Esophagus muscularis mucosa (tissue), 4 donors: ENCODE data around the gene PPP3CB. TPM values are rescaled to one million over a fixed set of nuclear protein-coding genes. Genes with fewer than 3 reads are reported as not detected.

Source experiments
- DNase-seq: peaks from one replicate; pipeline ENCODE4 v3.0.0-alpha.2; 2017; ENCODE audit errors: extremely low spot score
- H3K27ac ChIP-seq, 4 donors: fragments of 200-600 bp; sonication (generic); replicated peaks in 1 of 4; 1 replicate in 3 of 4; 2 replicates in 1 of 4; pipeline ENCODE4 v1.5.1; 2016 to 2019; ENCODE audit warnings: mild to moderate bottlenecking in 1 of 4
- H3K27me3 ChIP-seq, 4 donors: fragments of 200-600 bp; sonication (generic); one replicate each; pipeline versions ENCODE4 v1.5.1 to v1.6.0; 2016 to 2019
- H3K36me3 ChIP-seq, 4 donors: fragments of 200-600 bp; sonication (generic); one replicate each; pipeline ENCODE4 v1.5.1; 2016 to 2019
- H3K4me1 ChIP-seq, 4 donors: fragments of 200-600 bp; sonication (generic); one replicate each; pipeline ENCODE4 v1.5.1; 2016 to 2019
- H3K4me3 ChIP-seq, 4 donors: fragments of 200-600 bp; sonication (generic); 1 replicate in 2 of 4; 2 replicates in 2 of 4; pipeline ENCODE4 v1.5.1; 2016 to 2019; ENCODE audit warnings: mild to moderate bottlenecking in 4 of 4, moderate library complexity in 1 of 4
- H3K9me3 ChIP-seq, 4 donors: fragments of 200-600 bp; sonication (generic); 1 replicate in 3 of 4; 2 replicates in 1 of 4; pipeline ENCODE4 v1.5.1; 2016 to 2019
- EP300 ChIP-seq: sonication (generic); formaldehyde crosslinking; IDR thresholded peaks from one replicate; pipeline ENCODE4 v1.6.1; 2017; ENCODE audit warnings: antibody characterized with exemption
- POLR2A ChIP-seq: fragments of 450-650 bp; IDR thresholded peaks from one replicate; pipeline ENCODE4 v1.6.1; 2017; ENCODE audit warnings: antibody characterized with exemption, moderate library complexity, mild to moderate bottlenecking, low read depth
- POLR2AphosphoS5 ChIP-seq, 2 donors: sonication (generic); formaldehyde crosslinking; IDR thresholded peaks; one replicate each; pipeline ENCODE4 v1.6.1; 2017; ENCODE audit warnings: antibody characterized with exemption in 2 of 2
- WGBS: methylation state at CpG from one replicate; pipeline ENCODE4 v1.1.5; 2018; 5-methylcytosine and 5-hydroxymethylcytosine counted together
- intact Hi-C: fragments of 100-400 bp; cut with DNase I; formaldehyde crosslinking; loops from one replicate; pipeline ENCODE4 v1.15.1; 2023
- total RNA-seq, 4 donors: library from RNA; depleted of rRNA; stranded (reverse); fragments of >200 nt; gene quantifications; one replicate each; pipeline versions ENCODE4 v1.1.0 to v1.2.1, GENCODE V29; 2016
- TF ChIP-seq, protein P1 (sequence below), 3 experiments: fragments of 200-600 bp in 2 of 3; fragments of 450-650 bp in 1 of 3; sonication (generic) in 2 of 3; IDR thresholded peaks; one replicate each; pipeline ENCODE4 v1.5.1; 2017 to 2019; ENCODE audit warnings: antibody characterized with exemption in 3 of 3, mild to moderate bottlenecking in 2 of 3, moderate library complexity in 1 of 3

PPP3CB gene
- total RNA-seq, 4 donors from 2014 or later = 67.1 to 106 (median 71.6) TPM

DNA sequence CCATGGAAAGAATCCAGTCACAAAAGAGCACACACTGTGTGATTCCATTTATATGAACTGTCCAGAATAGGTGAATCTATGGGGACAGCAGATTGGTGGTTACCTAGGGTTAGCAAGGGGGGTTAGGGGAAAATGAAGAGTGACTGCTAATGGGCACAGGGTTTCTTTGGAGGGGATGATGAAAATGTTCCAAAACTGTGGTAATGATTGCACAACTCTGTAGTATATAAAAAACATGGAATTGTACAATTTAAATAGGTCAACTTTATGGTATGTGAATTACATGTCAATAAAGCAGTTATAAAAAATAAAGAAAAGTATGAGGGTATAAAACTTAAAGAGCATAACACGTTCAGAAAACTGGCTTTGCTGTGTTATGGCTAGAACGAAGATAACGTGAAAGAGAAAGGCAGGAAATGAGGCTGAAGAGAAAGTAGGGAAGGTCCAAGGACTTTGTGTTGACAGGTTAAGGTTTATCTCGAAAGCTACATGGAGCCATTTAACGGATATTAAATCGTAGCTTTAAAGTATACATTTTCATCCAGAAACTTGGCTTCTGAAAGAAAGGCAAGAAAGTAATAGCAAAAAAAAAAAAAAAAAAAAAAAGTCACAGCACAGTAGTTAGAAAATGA, 36.0 kb downstream of the PPP3CB start:
- 83% methylated on average over 6 of the region's 6 CpGs for WGBS
- Histone ChIP-seq H3K4me1 (no peaks in the 10 kb centered on the region), H3K4me3 (no peak overlapping the region), H3K27me3 (no peaks in the 10 kb centered on the region), H3K36me3 (peaks cover 0 to 61% (median 26%) of the 10 kb centered on the region in 4 donors), H3K9me3 (no peaks in the 10 kb centered on the region), H3K27ac (no peak overlapping the region)
- intact Hi-C loops = loop anchor here (5.0 kb wide), 1 partner anchor 33 kb away; no protein-coding TSS in a partner anchor
- TF ChIP-seq, protein P1, sequence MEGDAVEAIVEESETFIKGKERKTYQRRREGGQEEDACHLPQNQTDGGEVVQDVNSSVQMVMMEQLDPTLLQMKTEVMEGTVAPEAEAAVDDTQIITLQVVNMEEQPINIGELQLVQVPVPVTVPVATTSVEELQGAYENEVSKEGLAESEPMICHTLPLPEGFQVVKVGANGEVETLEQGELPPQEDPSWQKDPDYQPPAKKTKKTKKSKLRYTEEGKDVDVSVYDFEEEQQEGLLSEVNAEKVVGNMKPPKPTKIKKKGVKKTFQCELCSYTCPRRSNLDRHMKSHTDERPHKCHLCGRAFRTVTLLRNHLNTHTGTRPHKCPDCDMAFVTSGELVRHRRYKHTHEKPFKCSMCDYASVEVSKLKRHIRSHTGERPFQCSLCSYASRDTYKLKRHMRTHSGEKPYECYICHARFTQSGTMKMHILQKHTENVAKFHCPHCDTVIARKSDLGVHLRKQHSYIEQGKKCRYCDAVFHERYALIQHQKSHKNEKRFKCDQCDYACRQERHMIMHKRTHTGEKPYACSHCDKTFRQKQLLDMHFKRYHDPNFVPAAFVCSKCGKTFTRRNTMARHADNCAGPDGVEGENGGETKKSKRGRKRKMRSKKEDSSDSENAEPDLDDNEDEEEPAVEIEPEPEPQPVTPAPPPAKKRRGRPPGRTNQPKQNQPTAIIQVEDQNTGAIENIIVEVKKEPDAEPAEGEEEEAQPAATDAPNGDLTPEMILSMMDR (IDR thresholded peaks at IDR 0.05) = no peak
- TF ChIP-seq EP300 (no peak), POLR2A (no peak), POLR2AphosphoS5 (IDR thresholded peaks at IDR 0.05) (no peak)
- DNase-seq = no peak

- Histone ChIP-seq H3K4me3 (no peak overlapping the region), H3K36me3 (peaks cover 22 to 71% (median 32%) of the 10 kb centered on the region in 4 donors), H3K4me1 (no peaks in the 10 kb centered on the region), H3K27me3 (no peaks in the 10 kb centered on the region), H3K27ac (no peak overlapping the region), H3K9me3 (no peaks in the 10 kb centered on the region)
- 95% methylated on average over 2 of the region's 2 CpGs for WGBS
- TF ChIP-seq POLR2A (no peak), POLR2AphosphoS5 (IDR thresholded peaks at IDR 0.05) (no peak), EP300 (no peak)
- TF ChIP-seq, protein P1 (IDR thresholded peaks at IDR 0.05) = no peak
- intact Hi-C loops = loop anchor here (5.0 kb wide), 1 partner anchor 36 kb away; no protein-coding TSS in a partner anchor
- DNase-seq = no peak
Observed at GRCh38 chr10:73456187-73456890, 39.5 kb downstream of the PPP3CB start.

DNA sequence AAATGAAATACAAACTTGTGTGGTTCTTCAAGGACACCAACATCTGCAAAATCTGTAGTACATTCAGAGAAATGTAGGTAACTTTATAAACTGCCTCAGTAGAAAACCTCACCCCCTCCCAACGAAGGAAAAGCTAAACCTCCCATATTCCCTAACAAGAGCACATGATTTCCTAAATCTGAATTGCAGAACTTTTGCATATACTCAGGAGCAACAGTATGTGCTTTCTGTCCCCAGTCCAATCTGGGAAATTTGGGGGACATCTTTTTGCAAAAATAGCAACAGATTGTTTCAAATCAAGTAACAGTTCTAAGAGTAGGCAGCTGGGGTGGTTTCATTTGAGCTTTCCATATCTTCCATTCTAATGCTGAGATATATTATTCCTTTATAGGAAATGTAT, 46.7 kb downstream of the PPP3CB start:
- no peaks in the 10 kb centered on the region for H3K9me3 ChIP-seq
- WGBS = 72% methylated on average over 1 of the region's 1 CpG
- TF ChIP-seq POLR2AphosphoS5 (IDR thresholded peaks at IDR 0.05) (no peak), EP300 (no peak), POLR2A (no peak)
- TF ChIP-seq, protein P1 (IDR thresholded peaks at IDR 0.05) = no peak
- peaks cover 30 to 71% (median 40%) of the 10 kb centered on the region in 4 donors for H3K36me3 ChIP-seq
- DNase-seq = no peak
- H3K4me3 ChIP-seq = no peak overlapping the region
- intact Hi-C loops = no loop called here
- H3K4me1 ChIP-seq = peaks cover 0 to 9% (median 0%) of the 10 kb centered on the region in 4 donors
- no peak overlapping the region for H3K27ac ChIP-seq
- H3K27me3 ChIP-seq = no peaks in the 10 kb centered on the region

- intact Hi-C loops = no loop called here
- H3K4me3 ChIP-seq = no peak overlapping the region
- no peaks in the 10 kb centered on the region for H3K27me3 ChIP-seq
- no peak for DNase-seq
- 70% methylated on average over 1 of the region's 1 CpG for WGBS
- no peak overlapping the region for H3K27ac ChIP-seq
- H3K9me3 ChIP-seq = no peaks in the 10 kb centered on the region
- TF ChIP-seq POLR2AphosphoS5 (IDR thresholded peaks at IDR 0.05) = no peak
- TF ChIP-seq, protein P1 (IDR thresholded peaks at IDR 0.05) = no peak
- peaks cover 0 to 9% (median 0%) of the 10 kb centered on the region in 4 donors for H3K4me1 ChIP-seq
- peaks cover 30 to 71% (median 37%) of the 10 kb centered on the region in 4 donors for H3K36me3 ChIP-seq
Observed at GRCh38 chr10:73448384-73448783, 47.4 kb downstream of the PPP3CB start.
